ENCODE data around the gene NDFIP2.

DNA sequence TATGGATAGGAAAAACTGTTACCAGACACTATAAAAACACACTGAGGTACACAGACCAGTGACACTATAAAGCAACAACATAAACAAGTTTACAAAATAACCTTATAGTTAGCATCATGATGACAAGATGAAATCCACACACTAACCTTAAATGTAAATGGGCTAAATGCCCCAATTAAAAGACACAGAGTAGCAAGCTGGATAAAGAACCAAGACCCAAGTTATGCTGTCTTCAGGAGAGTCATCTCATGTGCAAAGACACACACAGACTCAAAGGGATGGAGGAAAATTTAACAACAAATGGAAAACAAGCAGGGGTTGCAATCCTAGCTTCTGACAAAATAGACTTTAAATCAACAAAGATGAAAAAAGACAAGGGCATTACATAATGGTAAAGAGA lies 81.6 kb downstream of the NDFIP2 start:
- TF ChIP-seq, protein P1, sequence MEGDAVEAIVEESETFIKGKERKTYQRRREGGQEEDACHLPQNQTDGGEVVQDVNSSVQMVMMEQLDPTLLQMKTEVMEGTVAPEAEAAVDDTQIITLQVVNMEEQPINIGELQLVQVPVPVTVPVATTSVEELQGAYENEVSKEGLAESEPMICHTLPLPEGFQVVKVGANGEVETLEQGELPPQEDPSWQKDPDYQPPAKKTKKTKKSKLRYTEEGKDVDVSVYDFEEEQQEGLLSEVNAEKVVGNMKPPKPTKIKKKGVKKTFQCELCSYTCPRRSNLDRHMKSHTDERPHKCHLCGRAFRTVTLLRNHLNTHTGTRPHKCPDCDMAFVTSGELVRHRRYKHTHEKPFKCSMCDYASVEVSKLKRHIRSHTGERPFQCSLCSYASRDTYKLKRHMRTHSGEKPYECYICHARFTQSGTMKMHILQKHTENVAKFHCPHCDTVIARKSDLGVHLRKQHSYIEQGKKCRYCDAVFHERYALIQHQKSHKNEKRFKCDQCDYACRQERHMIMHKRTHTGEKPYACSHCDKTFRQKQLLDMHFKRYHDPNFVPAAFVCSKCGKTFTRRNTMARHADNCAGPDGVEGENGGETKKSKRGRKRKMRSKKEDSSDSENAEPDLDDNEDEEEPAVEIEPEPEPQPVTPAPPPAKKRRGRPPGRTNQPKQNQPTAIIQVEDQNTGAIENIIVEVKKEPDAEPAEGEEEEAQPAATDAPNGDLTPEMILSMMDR (IDR thresholded peaks at IDR 0.05) = no peak
- TF ChIP-seq POLR2A (IDR thresholded peaks at IDR 0.05) = no peak
